K562 (cell line): ENCODE data around the gene SH2D4B. TPM values are rescaled to one million over a fixed set of nuclear protein-coding genes. Genes with fewer than 3 reads are reported as not detected.

Source experiments
- COPS2 ChIP-seq: fragments of 450-650 bp; conservative IDR thresholded peaks from 2 replicates; pipeline ENCODE4 v1.6.1; 2016; ENCODE audit warnings: mild to moderate bottlenecking, moderate library complexity
- DACH1 ChIP-seq: fragments of 450-650 bp; IDR thresholded peaks from 2 replicates; pipeline ENCODE4 v1.6.1; 2018; ENCODE audit not compliant: partially characterized antibody
- EGR1 ChIP-seq: fragments of 450-650 bp; conservative IDR thresholded peaks from 2 replicates; pipeline ENCODE4 v1.6.1; 2017; ENCODE audit warnings: mild to moderate bottlenecking
- EHMT2 ChIP-seq: fragments of 450-650 bp; IDR thresholded peaks from 2 replicates; pipeline ENCODE4 v1.6.1; 2018; ENCODE audit warnings: antibody characterized with exemption
- ETV1 ChIP-seq: fragments of 450-650 bp; conservative IDR thresholded peaks from 2 replicates; pipeline ENCODE4 v1.6.1; 2016; ENCODE audit warnings: missing genetic modification characterization, control low read depth, low read depth, missing compliant biosample characterization
- HCFC1 ChIP-seq: IDR thresholded peaks from 2 replicates; pipeline ENCODE4 v1.6.1; 2012; ENCODE audit warnings: low read depth, low read length, improper control_type of control experiment
- KDM5B ChIP-seq: fragments of 200-600 bp; sonication (generic); IDR thresholded peaks from 2 replicates; pipeline ENCODE4 v1.6.1; 2012; ENCODE audit warnings: low read depth, mild to moderate bottlenecking, moderate library complexity, low read length, control low read depth, inconsistent platforms; ENCODE audit not compliant: insufficient replicate concordance
- PHF20 ChIP-seq: fragments of 450-650 bp; IDR thresholded peaks from 2 replicates; pipeline ENCODE4 v1.6.1; 2018; ENCODE audit not compliant: partially characterized antibody
- PHF21A ChIP-seq: fragments of 450-650 bp; IDR thresholded peaks from 2 replicates; pipeline ENCODE4 v1.6.1; 2017; ENCODE audit warnings: low read depth, borderline replicate concordance
- PHF8 ChIP-seq: fragments of 200-600 bp; sonication (generic); IDR thresholded peaks from 2 replicates; pipeline ENCODE4 v1.6.1; 2012; ENCODE audit warnings: mixed run types, mild to moderate bottlenecking, inconsistent platforms, low read length, moderate library complexity, borderline replicate concordance
- POLR2A ChIP-seq: fragments of 450-650 bp; conservative IDR thresholded peaks from 2 replicates; pipeline ENCODE4 v1.6.1; 2016
- PTBP1 ChIP-seq: fragments of 200-400 bp; formaldehyde crosslinking; IDR thresholded peaks from 2 replicates; pipeline ENCODE4 v1.6.1; 2017; ENCODE audit warnings: low read depth, low read length
- RBFOX2 ChIP-seq: fragments of 200-400 bp; formaldehyde crosslinking; IDR thresholded peaks from 2 replicates; pipeline ENCODE4 v1.6.1; 2017; ENCODE audit warnings: low read depth, mild to moderate bottlenecking, low read length, moderate library complexity
- SMARCA4 ChIP-seq: fragments of 450-650 bp; IDR thresholded peaks from 2 replicates; pipeline ENCODE4 v1.6.1; 2016
- ZKSCAN1 ChIP-seq: fragments of 150-350 bp; IDR thresholded peaks from 2 replicates; pipeline ENCODE4 v1.6.1; 2016; ENCODE audit warnings: low read depth, low read length
- ZNF239 ChIP-seq: fragments of 250-450 bp; sonication (Bioruptor Pico); IDR thresholded peaks from 2 replicates; pipeline ENCODE4 v1.4.0; 2020; ENCODE audit warnings: mild to moderate bottlenecking
- polyA plus RNA-seq, 8 experiments: library from polyadenylated mRNA; depleted of rRNA in 4 of 8; stranded (reverse) in 5 of 8; unstranded in 3 of 8; fragments of >200 nt; fragmentation: Nextera tagmentation in 2 of 8; fragmentation: Illumina TruSeq in 1 of 8; extraction: Ambion mirVana in 2 of 8; extraction: Trizol in 1 of 8; gene quantifications; 2 replicates each; pipeline versions ENCODE4 v1.2.1 to v1.2.3, GENCODE V29; 2011 to 2014; ENCODE audit warnings: inconsistent platforms in 1 of 8, missing spikeins in 1 of 8
- total RNA-seq, 7 experiments: library from RNA; depleted of rRNA in 6 of 7; stranded (reverse); fragments of >200 nt in 6 of 7; fragmentation: Illumina TruSeq in 2 of 7; extraction: Trizol in 2 of 7; gene quantifications; 2 replicates each; pipeline versions ENCODE4 v1.2.1 to v1.2.3, GENCODE V29; 2011 to 2021; ENCODE audit warnings: low replicate concordance in 1 of 7
- TF ChIP-seq, protein P1 (sequence below), 3 experiments: fragments of 200-800 bp in 1 of 3; sonication (Bioruptor generic) in 1 of 3; sonication (generic) in 1 of 3; formaldehyde crosslinking in 1 of 3; IDR thresholded peaks; 2 replicates each; pipeline versions ENCODE4 v1.6.1 to v1.8.0; 2016 to 2022; ENCODE audit warnings: mild to moderate bottlenecking in 2 of 3, missing compliant biosample characterization in 2 of 3, missing genetic modification characterization in 2 of 3, missing genetic modification reagents in 1 of 3
- TF ChIP-seq, protein P2 (sequence below): sonication (generic); formaldehyde crosslinking; IDR thresholded peaks from 2 replicates; pipeline ENCODE4 v1.8.0; 2022; ENCODE audit warnings: mild to moderate bottlenecking, missing genetic modification reagents
- TF ChIP-seq, protein P3 (sequence below), 2 experiments: fragments of 450-650 bp in 1 of 2; sonication (generic) in 1 of 2; formaldehyde crosslinking; conservative IDR thresholded peaks; 2 replicates each; pipeline versions ENCODE4 v1.4.0 to v1.8.1; 2020 to 2022; ENCODE audit warnings: mild to moderate bottlenecking in 1 of 2, missing genetic modification reagents in 1 of 2
- TF ChIP-seq, protein P4 (sequence below): fragments of 200-800 bp; sonication (Bioruptor generic); IDR thresholded peaks from 2 replicates; pipeline ENCODE4 v1.6.1; 2017; ENCODE audit warnings: missing genetic modification characterization, missing compliant biosample characterization

The SH2D4B gene
- total and polyA plus RNA-seq, 9 of the 15 experiments (the other 6 are each of a cell fraction or from before 2014, with no cell fraction given) = 0.03 to 0.14 (median 0.04) TPM; not detected in 4

DNA sequence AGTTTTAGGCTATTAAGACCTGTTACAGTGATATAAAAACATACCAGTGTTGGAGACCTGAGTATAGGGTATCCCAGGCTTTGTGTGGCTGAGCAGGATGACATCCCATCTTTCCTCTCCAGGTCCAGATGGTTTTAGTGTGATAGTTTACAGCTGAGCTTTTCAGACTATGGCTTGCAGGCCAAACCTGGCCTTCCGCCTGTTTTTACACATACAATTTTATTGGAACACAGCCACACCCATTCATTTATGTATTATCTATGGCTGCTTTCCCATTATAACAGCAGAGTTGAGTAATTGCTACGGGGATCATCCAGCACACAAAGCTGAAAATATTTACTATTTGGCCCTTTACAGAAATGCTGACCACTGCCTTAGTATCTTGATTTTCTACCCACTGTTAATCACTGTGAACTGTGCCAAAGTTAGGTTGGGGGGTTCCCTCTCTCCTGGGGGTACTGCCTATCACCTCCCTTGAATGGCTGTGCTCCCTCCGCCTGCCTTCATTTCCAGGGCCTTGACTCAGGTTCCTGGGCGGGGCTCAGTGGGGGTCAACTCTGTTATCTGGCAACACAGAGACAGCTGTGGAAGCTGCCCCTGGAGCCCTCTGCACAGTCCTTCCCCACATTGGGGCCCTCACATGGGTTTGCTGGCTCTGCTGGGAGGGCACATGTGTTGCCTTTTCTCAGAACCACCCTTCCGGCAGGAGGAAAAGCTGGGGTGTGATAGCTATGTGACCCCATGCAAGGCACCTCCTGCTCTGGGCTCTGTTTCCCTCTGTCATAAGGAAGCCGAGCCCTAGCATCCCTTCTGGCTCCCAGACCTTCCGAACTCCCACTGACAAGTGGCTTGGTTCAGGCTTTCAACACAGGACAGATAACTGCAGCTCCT lies 40.3 kb upstream of the SH2D4B start (continued):
- TF ChIP-seq, protein P1, sequence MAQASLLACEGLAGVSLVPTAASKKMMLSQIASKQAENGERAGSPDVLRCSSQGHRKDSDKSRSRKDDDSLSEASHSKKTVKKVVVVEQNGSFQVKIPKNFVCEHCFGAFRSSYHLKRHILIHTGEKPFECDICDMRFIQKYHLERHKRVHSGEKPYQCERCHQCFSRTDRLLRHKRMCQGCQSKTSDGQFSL (CRISPR knock-in tag; IDR thresholded peaks at IDR 0.05) = no peak
- TF ChIP-seq, protein P1 (tag; IDR thresholded peaks at IDR 0.05) = peak in 1 of 2 experiments; percentile 32; a peak in 1 of 4 replicates
- TF ChIP-seq ZNF239 (CRISPR knock-in tag) (peak; percentile 37; the same call in 1 of the 2 replicates), RBFOX2 (peak; percentile 66), HCFC1 (peak; percentile 50; the same call in 1 of the 2 replicates), PHF8 (no peak), ZKSCAN1 (peak; percentile 71; the same call in 1 of the 2 replicates), ETV1 (tag) (peak; percentile 54), SMARCA4 (peak; percentile 83), POLR2A (no peak), PTBP1 (peak; percentile 64; the same call in 1 of the 2 replicates), PHF21A (peak; percentile 58; the same call in 1 of the 2 replicates), EGR1 (no peak; the same call in 1 of the 2 replicates), PHF20 (no peak), DACH1 (peak; percentile 96), COPS2 (no peak), EHMT2 (no peak), KDM5B (no peak)
- TF ChIP-seq, protein P2, sequence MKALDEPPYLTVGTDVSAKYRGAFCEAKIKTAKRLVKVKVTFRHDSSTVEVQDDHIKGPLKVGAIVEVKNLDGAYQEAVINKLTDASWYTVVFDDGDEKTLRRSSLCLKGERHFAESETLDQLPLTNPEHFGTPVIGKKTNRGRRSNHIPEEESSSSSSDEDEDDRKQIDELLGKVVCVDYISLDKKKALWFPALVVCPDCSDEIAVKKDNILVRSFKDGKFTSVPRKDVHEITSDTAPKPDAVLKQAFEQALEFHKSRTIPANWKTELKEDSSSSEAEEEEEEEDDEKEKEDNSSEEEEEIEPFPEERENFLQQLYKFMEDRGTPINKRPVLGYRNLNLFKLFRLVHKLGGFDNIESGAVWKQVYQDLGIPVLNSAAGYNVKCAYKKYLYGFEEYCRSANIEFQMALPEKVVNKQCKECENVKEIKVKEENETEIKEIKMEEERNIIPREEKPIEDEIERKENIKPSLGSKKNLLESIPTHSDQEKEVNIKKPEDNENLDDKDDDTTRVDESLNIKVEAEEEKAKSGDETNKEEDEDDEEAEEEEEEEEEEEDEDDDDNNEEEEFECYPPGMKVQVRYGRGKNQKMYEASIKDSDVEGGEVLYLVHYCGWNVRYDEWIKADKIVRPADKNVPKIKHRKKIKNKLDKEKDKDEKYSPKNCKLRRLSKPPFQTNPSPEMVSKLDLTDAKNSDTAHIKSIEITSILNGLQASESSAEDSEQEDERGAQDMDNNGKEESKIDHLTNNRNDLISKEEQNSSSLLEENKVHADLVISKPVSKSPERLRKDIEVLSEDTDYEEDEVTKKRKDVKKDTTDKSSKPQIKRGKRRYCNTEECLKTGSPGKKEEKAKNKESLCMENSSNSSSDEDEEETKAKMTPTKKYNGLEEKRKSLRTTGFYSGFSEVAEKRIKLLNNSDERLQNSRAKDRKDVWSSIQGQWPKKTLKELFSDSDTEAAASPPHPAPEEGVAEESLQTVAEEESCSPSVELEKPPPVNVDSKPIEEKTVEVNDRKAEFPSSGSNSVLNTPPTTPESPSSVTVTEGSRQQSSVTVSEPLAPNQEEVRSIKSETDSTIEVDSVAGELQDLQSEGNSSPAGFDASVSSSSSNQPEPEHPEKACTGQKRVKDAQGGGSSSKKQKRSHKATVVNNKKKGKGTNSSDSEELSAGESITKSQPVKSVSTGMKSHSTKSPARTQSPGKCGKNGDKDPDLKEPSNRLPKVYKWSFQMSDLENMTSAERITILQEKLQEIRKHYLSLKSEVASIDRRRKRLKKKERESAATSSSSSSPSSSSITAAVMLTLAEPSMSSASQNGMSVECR (CRISPR knock-in tag) = no peak
- TF ChIP-seq, protein P3, sequence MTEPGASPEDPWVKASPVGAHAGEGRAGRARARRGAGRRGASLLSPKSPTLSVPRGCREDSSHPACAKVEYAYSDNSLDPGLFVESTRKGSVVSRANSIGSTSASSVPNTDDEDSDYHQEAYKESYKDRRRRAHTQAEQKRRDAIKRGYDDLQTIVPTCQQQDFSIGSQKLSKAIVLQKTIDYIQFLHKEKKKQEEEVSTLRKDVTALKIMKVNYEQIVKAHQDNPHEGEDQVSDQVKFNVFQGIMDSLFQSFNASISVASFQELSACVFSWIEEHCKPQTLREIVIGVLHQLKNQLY (CRISPR knock-in tag; conservative IDR thresholded peaks at IDR 0.05) = 0 out of 4 replicates have a peak, but pooled peaks of 1 of the 2 experiments have one; percentile 43
- TF ChIP-seq, protein P4, sequence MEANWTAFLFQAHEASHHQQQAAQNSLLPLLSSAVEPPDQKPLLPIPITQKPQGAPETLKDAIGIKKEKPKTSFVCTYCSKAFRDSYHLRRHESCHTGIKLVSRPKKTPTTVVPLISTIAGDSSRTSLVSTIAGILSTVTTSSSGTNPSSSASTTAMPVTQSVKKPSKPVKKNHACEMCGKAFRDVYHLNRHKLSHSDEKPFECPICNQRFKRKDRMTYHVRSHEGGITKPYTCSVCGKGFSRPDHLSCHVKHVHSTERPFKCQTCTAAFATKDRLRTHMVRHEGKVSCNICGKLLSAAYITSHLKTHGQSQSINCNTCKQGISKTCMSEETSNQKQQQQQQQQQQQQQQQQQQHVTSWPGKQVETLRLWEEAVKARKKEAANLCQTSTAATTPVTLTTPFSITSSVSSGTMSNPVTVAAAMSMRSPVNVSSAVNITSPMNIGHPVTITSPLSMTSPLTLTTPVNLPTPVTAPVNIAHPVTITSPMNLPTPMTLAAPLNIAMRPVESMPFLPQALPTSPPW (CRISPR knock-in tag) = peak; percentile 40; the same call in 1 of the 2 replicates
